Muscle of leg (tissue), 11 donors: ENCODE measurements around the gene MCEMP1. TPM values are rescaled to one million over a fixed set of nuclear protein-coding genes. Genes with fewer than 3 reads are reported as not detected.
"Not testable (repeated sequence)": the region's sequence is repeated elsewhere in the genome, so short reads cannot be mapped to it uniquely, and the experiment has no call there.

Source experiments
- DNase-seq: peaks from one replicate; pipeline ENCODE4 v3.0.0; 2013
- H3K27ac ChIP-seq: one replicate; pipeline ENCODE4 v1.5.1; 2013; ENCODE audit warnings: mild to moderate bottlenecking, low read length, control low read depth
- H3K27me3 ChIP-seq: one replicate; pipeline ENCODE4 v1.6.1; 2013; ENCODE audit warnings: low read length; ENCODE audit not compliant: control insufficient read depth, insufficient read depth
- H3K36me3 ChIP-seq: one replicate; pipeline ENCODE4 v1.6.1; 2013; ENCODE audit warnings: low read length; ENCODE audit not compliant: control insufficient read depth, insufficient read depth
- H3K4me1 ChIP-seq: one replicate; pipeline ENCODE4 v1.6.1; 2013; ENCODE audit warnings: low read length; ENCODE audit not compliant: control insufficient read depth, insufficient read depth
- H3K4me3 ChIP-seq: one replicate; pipeline ENCODE4 v1.5.1; 2013; ENCODE audit warnings: low read length, control low read depth
- H3K9me3 ChIP-seq: replicated peaks from 2 replicates; pipeline ENCODE4 v1.6.1; 2013; ENCODE audit warnings: low read depth, low read length; ENCODE audit not compliant: control insufficient read depth
- WGBS: methylation state at CpG from one replicate; pipeline ENCODE4 v1.1.5; 2013; ENCODE audit warnings: missing lambda C conversion rate; ENCODE audit not compliant: insufficient coverage; 5-methylcytosine and 5-hydroxymethylcytosine counted together
- polyA plus RNA-seq, 8 donors: library from polyadenylated mRNA; unstranded; fragments of 120-200 nt; gene quantifications; one replicate each; pipeline versions ENCODE4 v1.2.1 to v1.2.3, GENCODE V29; 2013; ENCODE audit warnings: inconsistent platforms in 1 of 8, low replicate concordance in 1 of 8; ENCODE audit not compliant: insufficient read length in 8 of 8, insufficient read depth in 1 of 8
- total RNA-seq: library from RNA; stranded (reverse); fragments of 120-200 nt; gene quantifications from one replicate; pipeline ENCODE4 v1.2.4, GENCODE V29; 2013

Gene MCEMP1
- total and polyA plus RNA-seq, 9 donors, result 0.11 to 0.49 (median 0.26) TPM; not detected in 1

GRCh38 chr19:7643629-7644549 is 33.0 kb upstream of the MCEMP1 start:
- not testable (repeated sequence) for DNase-seq, H3K36me3 ChIP-seq, H3K4me1 ChIP-seq, H3K27ac ChIP-seq, H3K4me3 ChIP-seq, H3K9me3 ChIP-seq, H3K27me3 ChIP-seq
- 58% methylated on average over 9 of the region's 10 CpGs for WGBS

GRCh38 chr19:7644550-7644877 is 32.4 kb upstream of the MCEMP1 start:
- H3K27me3 ChIP-seq, result no peaks in the 10 kb centered on the region
- H3K4me3 ChIP-seq, result no peak overlapping the region
- H3K9me3 ChIP-seq, result no peaks in the 10 kb centered on the region

GRCh38 chr19:7645163-7645562 is 31.7 kb upstream of the MCEMP1 start:
- H3K4me3 ChIP-seq, result no peak overlapping the region
- no peaks in the 10 kb centered on the region for H3K36me3 ChIP-seq
- 80% methylated on average over 13 of the region's 14 CpGs for WGBS
- no peaks in the 10 kb centered on the region for H3K27me3 ChIP-seq
- DNase-seq, result no peak
- no peak overlapping the region for H3K27ac ChIP-seq
- H3K4me1 ChIP-seq, result no peaks in the 10 kb centered on the region
- no peaks in the 10 kb centered on the region for H3K9me3 ChIP-seq

More at GRCh38 chr19:7644550-7644877, 32.4 kb upstream of the MCEMP1 start:
- 89% methylated on average over 13 of the region's 20 CpGs for WGBS
- Histone ChIP-seq H3K27ac (no peak overlapping the region), H3K4me1 (no peaks in the 10 kb centered on the region), H3K36me3 (no peaks in the 10 kb centered on the region)
- DNase-seq, result no peak

GRCh38 chr19:7645656-7646425 is 31.0 kb upstream of the MCEMP1 start:
- peaks cover 3% of the 10 kb centered on the region for H3K27me3 ChIP-seq
- DNase-seq, result no peak
- H3K36me3 ChIP-seq, result no peaks in the 10 kb centered on the region
- H3K4me1 ChIP-seq, result no peaks in the 10 kb centered on the region
- no peak overlapping the region for H3K27ac ChIP-seq
- H3K4me3 ChIP-seq, result no peak overlapping the region
- WGBS, result 49% methylated on average over 15 of the region's 20 CpGs
- H3K9me3 ChIP-seq, result no peaks in the 10 kb centered on the region

GRCh38 chr19:7646426-7646700 is 30.5 kb upstream of the MCEMP1 start:
- WGBS, result 70% methylated on average over 6 of the region's 8 CpGs
- H3K9me3 ChIP-seq, result no peaks in the 10 kb centered on the region
- DNase-seq, result no peak
- no peaks in the 10 kb centered on the region for H3K36me3 ChIP-seq
- no peaks in the 10 kb centered on the region for H3K4me1 ChIP-seq
- H3K27me3 ChIP-seq, result peaks cover 7% of the 10 kb centered on the region
- no peak overlapping the region for H3K27ac ChIP-seq
- H3K4me3 ChIP-seq, result no peak overlapping the region

GRCh38 chr19:7647156-7647555 is 29.7 kb upstream of the MCEMP1 start:
- H3K36me3 ChIP-seq, result no peaks in the 10 kb centered on the region
- H3K4me3 ChIP-seq, result no peak overlapping the region
- H3K27me3 ChIP-seq, result peaks cover 9% of the 10 kb centered on the region
- no peaks in the 10 kb centered on the region for H3K9me3 ChIP-seq
- 90% methylated on average over 26 of the region's 26 CpGs for WGBS
- peaks cover under 1% of the 10 kb centered on the region for H3K4me1 ChIP-seq
- no peak for DNase-seq
- H3K27ac ChIP-seq, result no peak overlapping the region

GRCh38 chr19:7648265-7649014 is 28.4 kb upstream of the MCEMP1 start:
- H3K4me3 ChIP-seq, result no peak overlapping the region
- WGBS, result 84% methylated on average over 5 of the region's 15 CpGs
- peaks cover 9% of the 10 kb centered on the region for H3K27me3 ChIP-seq
- H3K4me1 ChIP-seq, result peaks cover 4% of the 10 kb centered on the region
- H3K36me3 ChIP-seq, result no peaks in the 10 kb centered on the region
- no peak overlapping the region for H3K27ac ChIP-seq
- DNase-seq, result no peak
- H3K9me3 ChIP-seq, result no peaks in the 10 kb centered on the region

GRCh38 chr19:7650148-7650547 is 26.7 kb upstream of the MCEMP1 start:
- Histone ChIP-seq H3K27ac (no peak overlapping the region), H3K27me3 (peaks cover 9% of the 10 kb centered on the region), H3K4me3 (no peak overlapping the region), H3K36me3 (no peaks in the 10 kb centered on the region), H3K4me1 (peaks cover 4% of the 10 kb centered on the region), H3K9me3 (no peaks in the 10 kb centered on the region)
- WGBS, result 31% methylated on average over 2 of the region's 2 CpGs
- DNase-seq, result no peak

GRCh38 chr19:7652061-7652641 is 24.7 kb upstream of the MCEMP1 start:
- peak; percentile 83 for DNase-seq
- H3K4me1 ChIP-seq, result peaks cover 4% of the 10 kb centered on the region
- no peaks in the 10 kb centered on the region for H3K9me3 ChIP-seq
- WGBS, result 8% methylated on average over 12 of the region's 28 CpGs
- H3K36me3 ChIP-seq, result no peaks in the 10 kb centered on the region
- H3K27me3 ChIP-seq, result peaks cover 9% of the 10 kb centered on the region
- peak overlapping the region; percentile 18 for H3K4me3 ChIP-seq
- H3K27ac ChIP-seq, result peak overlapping the region; percentile 42

- Histone ChIP-seq H3K4me3 (no peak overlapping the region), H3K27me3 (peaks cover 9% of the 10 kb centered on the region), H3K4me1 (peaks cover 4% of the 10 kb centered on the region), H3K36me3 (no peaks in the 10 kb centered on the region), H3K9me3 (no peaks in the 10 kb centered on the region), H3K27ac (no peak overlapping the region)
- no peak for DNase-seq
- 20% methylated on average over 2 of the region's 8 CpGs for WGBS
Measured at GRCh38 chr19:7654401-7654800, 22.5 kb upstream of the MCEMP1 start.
